HEK293T (cell line): ENCODE results near the gene ACTR2.

Source experiments
- FOXA1 ChIP-seq: fragments of 450-650 bp; IDR thresholded peaks from 2 replicates; pipeline ENCODE4 v1.6.1; 2016; ENCODE audit warnings: mild to moderate bottlenecking
- NFRKB ChIP-seq: fragments of 450-650 bp; IDR thresholded peaks from 2 replicates; pipeline ENCODE4 v1.6.1; 2016; ENCODE audit warnings: mild to moderate bottlenecking, moderate library complexity
- PKNOX1 ChIP-seq: fragments of 450-650 bp; IDR thresholded peaks from 2 replicates; pipeline ENCODE4 v1.6.1; 2016
- SUZ12 ChIP-seq: fragments of 450-650 bp; IDR thresholded peaks from 2 replicates; pipeline ENCODE4 v1.6.1; 2016; ENCODE audit warnings: mild to moderate bottlenecking

GRCh38 chr2:65240657-65241056 is 13.0 kb downstream of the ACTR2 start:
- TF ChIP-seq NFRKB = no peak
- no peak for TF ChIP-seq SUZ12
- no peak for TF ChIP-seq PKNOX1
- TF ChIP-seq FOXA1 = no peak
